Measurements from ENCODE around the gene RTP2. TPM values are rescaled to one million over a fixed set of nuclear protein-coding genes. Genes with fewer than 3 reads are reported as not detected.

Gene RTP2
- total RNA-seq, 1 donor from 2014 or later = not detected

DNA sequence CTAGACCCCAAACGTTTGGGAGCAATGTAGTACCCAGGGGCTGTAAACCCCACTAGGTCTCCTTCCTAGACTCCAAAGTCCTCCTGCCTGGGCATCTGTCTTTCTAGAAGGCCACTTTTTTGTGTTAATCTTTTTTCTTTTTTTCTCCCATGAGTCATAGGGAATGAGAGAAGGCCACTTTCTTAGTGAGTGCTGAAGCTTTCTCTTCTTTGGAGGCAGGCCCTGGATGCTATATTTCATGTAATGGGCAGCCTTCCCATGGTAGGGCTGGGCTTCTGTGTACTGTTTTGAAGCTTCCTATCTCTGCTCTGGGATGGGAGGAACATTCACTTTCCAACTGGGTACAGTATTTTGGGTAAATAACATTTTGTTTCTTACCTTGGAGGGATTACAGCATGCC, 15.2 kb upstream of the RTP2 start:
- Histone ChIP-seq H3K4me1 (no peaks in the 10 kb centered on the region), H3K27ac (no peak overlapping the region), H3K36me3 (peaks cover 0 to 22% of the 10 kb centered on the region in 2 donors), H3K9me3 (no peaks in the 10 kb centered on the region), H3K27me3 (no peaks in the 10 kb centered on the region), H3K4me3 (no peak overlapping the region)
- intact Hi-C loops (cut with DNase I) = no loop called here
- TF ChIP-seq, protein P1, sequence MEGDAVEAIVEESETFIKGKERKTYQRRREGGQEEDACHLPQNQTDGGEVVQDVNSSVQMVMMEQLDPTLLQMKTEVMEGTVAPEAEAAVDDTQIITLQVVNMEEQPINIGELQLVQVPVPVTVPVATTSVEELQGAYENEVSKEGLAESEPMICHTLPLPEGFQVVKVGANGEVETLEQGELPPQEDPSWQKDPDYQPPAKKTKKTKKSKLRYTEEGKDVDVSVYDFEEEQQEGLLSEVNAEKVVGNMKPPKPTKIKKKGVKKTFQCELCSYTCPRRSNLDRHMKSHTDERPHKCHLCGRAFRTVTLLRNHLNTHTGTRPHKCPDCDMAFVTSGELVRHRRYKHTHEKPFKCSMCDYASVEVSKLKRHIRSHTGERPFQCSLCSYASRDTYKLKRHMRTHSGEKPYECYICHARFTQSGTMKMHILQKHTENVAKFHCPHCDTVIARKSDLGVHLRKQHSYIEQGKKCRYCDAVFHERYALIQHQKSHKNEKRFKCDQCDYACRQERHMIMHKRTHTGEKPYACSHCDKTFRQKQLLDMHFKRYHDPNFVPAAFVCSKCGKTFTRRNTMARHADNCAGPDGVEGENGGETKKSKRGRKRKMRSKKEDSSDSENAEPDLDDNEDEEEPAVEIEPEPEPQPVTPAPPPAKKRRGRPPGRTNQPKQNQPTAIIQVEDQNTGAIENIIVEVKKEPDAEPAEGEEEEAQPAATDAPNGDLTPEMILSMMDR (IDR thresholded peaks at IDR 0.05) = no peak
- TF ChIP-seq POLR2A (IDR thresholded peaks at IDR 0.05) = no peak
- TF ChIP-seq POLR2AphosphoS5 (IDR thresholded peaks at IDR 0.05; ENCODE audit: insufficient read depth in 1 of 2, low read depth in 1 of 2) = no peak
- no peak for DNase-seq (ENCODE audit: extremely low spot score in 2 of 2)

DNA sequence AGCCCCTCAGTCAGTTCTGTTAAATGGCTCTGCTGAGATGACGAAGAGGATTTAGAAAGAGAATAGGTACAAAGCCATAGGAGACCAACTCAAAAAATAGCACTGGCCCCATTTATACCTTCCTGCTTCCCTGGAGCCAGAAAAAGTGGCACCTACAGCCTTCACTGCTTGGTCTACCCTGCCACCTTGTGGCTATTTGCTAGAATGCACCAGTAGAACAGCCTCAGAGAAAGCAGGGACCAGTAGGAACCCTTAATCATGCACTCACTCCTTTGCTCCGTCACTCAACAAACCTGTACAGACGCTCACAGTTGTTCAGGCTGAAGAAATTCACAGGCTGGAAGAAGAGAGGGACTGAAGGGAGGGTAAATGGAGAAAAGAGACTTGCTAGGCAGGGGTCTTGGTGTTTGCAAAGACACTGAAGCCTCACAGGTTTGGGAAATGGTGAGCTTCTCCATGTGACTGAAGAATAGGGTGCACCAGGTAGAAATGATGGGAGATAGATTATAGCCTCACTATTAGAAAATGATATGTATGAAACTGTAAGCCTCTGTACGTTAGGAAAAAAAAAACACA, 12.1 kb upstream of the RTP2 start:
- H3K36me3 ChIP-seq = no peaks in the 10 kb centered on the region
- TF ChIP-seq, protein P1 (IDR thresholded peaks at IDR 0.05) = peak; percentile 93 to 95 (median 94)
- TF ChIP-seq POLR2A (IDR thresholded peaks at IDR 0.05) = no peak
- no peak overlapping the region for H3K4me3 ChIP-seq
- intact Hi-C loops (cut with DNase I) = no loop called here
- no peak overlapping the region for H3K27ac ChIP-seq
- H3K27me3 ChIP-seq = no peaks in the 10 kb centered on the region
- H3K4me1 ChIP-seq = no peaks in the 10 kb centered on the region
- no peaks in the 10 kb centered on the region for H3K9me3 ChIP-seq
- DNase-seq (ENCODE audit: extremely low spot score in 2 of 2) = no peak

DNA sequence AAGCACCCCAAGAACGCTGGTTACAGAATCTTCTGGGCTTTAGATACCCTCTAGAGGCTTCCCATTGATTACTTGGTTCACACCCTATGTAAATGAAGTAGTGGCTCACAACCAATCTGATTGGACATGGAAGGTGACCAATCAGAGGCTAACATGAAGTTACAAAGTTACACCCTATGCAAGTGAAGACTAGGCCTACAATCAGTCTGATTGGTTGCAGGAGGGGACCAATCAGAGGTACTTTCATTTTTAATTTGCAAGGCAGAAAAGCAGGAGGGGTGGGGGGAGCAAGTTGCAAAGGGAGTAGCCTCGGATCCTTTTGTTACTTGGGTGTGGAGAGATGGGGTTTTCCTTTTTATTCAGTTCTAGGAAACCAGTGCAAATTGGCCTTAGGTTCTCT, 11.1 kb upstream of the RTP2 start:
- TF ChIP-seq POLR2A (IDR thresholded peaks at IDR 0.05) (no peak), POLR2AphosphoS5 (IDR thresholded peaks at IDR 0.05; ENCODE audit: insufficient read depth in 1 of 2, low read depth in 1 of 2) (no peak)
- TF ChIP-seq, protein P1 (IDR thresholded peaks at IDR 0.05) = no peak
- intact Hi-C loops (cut with DNase I) = no loop called here
- H3K4me1 ChIP-seq = no peaks in the 10 kb centered on the region
- no peak overlapping the region for H3K27ac ChIP-seq
- H3K4me3 ChIP-seq = no peak overlapping the region
- no peaks in the 10 kb centered on the region for H3K9me3 ChIP-seq
- H3K27me3 ChIP-seq = no peaks in the 10 kb centered on the region
- no peak for DNase-seq (ENCODE audit: extremely low spot score in 2 of 2)
- no peaks in the 10 kb centered on the region for H3K36me3 ChIP-seq

DNA sequence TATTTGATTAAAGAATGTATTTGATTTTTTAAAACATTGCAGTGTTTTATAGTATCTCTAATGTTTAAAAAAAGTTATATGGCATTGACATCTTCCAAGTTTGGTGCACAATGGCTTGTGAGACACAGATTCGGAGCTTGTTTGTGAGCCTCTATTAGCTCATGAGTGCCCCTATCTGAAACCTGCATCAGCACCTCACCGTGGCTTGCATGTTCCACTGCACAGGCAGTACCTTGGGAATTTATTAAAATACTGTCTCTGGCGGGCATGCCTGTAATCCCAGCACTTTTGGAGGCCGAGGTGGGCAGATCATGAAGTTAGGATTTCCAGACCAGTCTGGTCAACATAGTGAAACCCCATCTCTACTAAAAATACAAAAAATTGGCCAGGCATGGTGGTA, 6.8 kb upstream of the RTP2 start:
- Histone ChIP-seq H3K36me3 (no peaks in the 10 kb centered on the region), H3K4me1 (no peaks in the 10 kb centered on the region), H3K9me3 (no peaks in the 10 kb centered on the region), H3K27me3 (no peaks in the 10 kb centered on the region), H3K27ac (no peak overlapping the region), H3K4me3 (no peak overlapping the region)
- DNase-seq (ENCODE audit: extremely low spot score in 2 of 2) = no peak
- TF ChIP-seq POLR2A (IDR thresholded peaks at IDR 0.05) (no peak), POLR2AphosphoS5 (IDR thresholded peaks at IDR 0.05; ENCODE audit: insufficient read depth in 1 of 2, low read depth in 1 of 2) (no peak)
- TF ChIP-seq, protein P1 (IDR thresholded peaks at IDR 0.05) = no peak
- intact Hi-C loops (cut with DNase I) = no loop called here

DNA sequence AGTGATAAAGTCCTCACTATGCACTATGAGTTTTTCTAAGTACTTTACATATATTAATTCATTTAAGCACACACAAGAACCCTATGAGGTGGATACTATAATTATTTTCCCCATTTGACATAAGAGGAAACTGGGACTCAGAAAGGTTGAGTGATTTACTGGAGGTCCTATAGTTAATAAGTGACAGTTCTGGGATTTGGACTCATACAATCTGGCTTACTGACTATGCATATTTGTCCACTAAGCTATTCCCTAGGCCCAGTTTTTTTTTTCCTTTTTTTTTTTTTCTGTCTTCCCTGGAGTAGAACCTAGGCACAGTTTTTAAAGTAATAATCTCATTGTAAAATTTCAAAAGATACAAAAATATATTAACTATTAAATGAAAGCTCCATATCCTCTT, 6.3 kb upstream of the RTP2 start:
- TF ChIP-seq, protein P1 (IDR thresholded peaks at IDR 0.05) = no peak
- no peak for TF ChIP-seq POLR2AphosphoS5 (IDR thresholded peaks at IDR 0.05; ENCODE audit: insufficient read depth in 1 of 2, low read depth in 1 of 2)
- TF ChIP-seq POLR2A (IDR thresholded peaks at IDR 0.05) = no peak
- no peaks in the 10 kb centered on the region for H3K4me1 ChIP-seq
- no peak for DNase-seq (ENCODE audit: extremely low spot score in 2 of 2)
- no peaks in the 10 kb centered on the region for H3K27me3 ChIP-seq
- H3K9me3 ChIP-seq = no peaks in the 10 kb centered on the region
- no peaks in the 10 kb centered on the region for H3K36me3 ChIP-seq
- no peak overlapping the region for H3K27ac ChIP-seq
- intact Hi-C loops (cut with DNase I) = no loop called here
- H3K4me3 ChIP-seq = no peak overlapping the region
